ENCODE results near the gene HCN4. TPM values are rescaled to one million over a fixed set of nuclear protein-coding genes. Genes with fewer than 3 reads are reported as not detected.

Gene HCN4
- total and polyA plus RNA-seq, 2 donors (not counting 3 experiments of a cell fraction or from before 2014, with no cell fraction given) = 0.01 TPM; not detected in 1

DNA sequence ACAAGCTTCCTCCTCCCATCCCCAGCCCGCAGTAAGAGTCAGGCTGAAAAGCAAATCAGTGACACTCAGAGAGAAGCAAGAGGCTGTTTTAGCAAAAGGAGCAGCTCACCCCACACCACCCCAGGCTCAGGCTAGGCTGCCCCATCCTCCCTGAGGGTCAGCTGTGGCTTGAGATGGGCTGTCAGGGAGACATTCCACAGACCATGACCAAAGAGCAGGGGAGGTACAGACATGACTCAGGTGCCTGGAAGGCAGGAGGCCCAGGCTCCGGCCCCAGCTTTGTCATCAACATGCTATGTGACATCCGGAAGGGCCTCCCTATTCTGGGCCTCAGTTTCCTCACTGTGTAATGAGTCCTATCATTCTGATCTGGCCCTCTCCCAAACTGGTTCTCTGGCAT is 24.7 kb downstream of the HCN4 start:
- Histone ChIP-seq H3K4me2 (ENCODE audit: insufficient read depth, low read length) (no peak overlapping the region), H3K9ac (replicated peaks; ENCODE audit: extremely low read depth, insufficient read depth, low read length) (no peak overlapping the region), H3K36me3 (ENCODE audit: control insufficient read depth in 2 of 2, extremely low read depth in 1 of 2, insufficient read depth in 2 of 2, low read length in 2 of 2) (no peaks in the 10 kb centered on the region), H3K4me1 (ENCODE audit: control insufficient read depth, extremely low read depth, insufficient read depth, low read length) (no peaks in the 10 kb centered on the region), H3K79me2 (ENCODE audit: control insufficient read depth, insufficient read depth, low read length) (no peaks in the 10 kb centered on the region), H3K4me3 (replicated peaks in 1 of 3; ENCODE audit: insufficient read depth in 1 of 3, low read depth in 1 of 3, low read length in 3 of 3) (no peak overlapping the region), H2AFZ (ENCODE audit: low read depth, low read length) (no peak overlapping the region), H3K27me3 (ENCODE audit: control insufficient read depth in 2 of 2, insufficient read depth in 2 of 2, low read length in 2 of 2) (no peaks in the 10 kb centered on the region), H4K20me1 (replicated peaks; ENCODE audit: control insufficient read depth, extremely low read depth, insufficient read depth, low read length) (no peaks in the 10 kb centered on the region), H3K9me1 (replicated peaks; ENCODE audit: control insufficient read depth, extremely low read depth, insufficient read depth, low read length) (no peaks in the 10 kb centered on the region), H3K9me3 (replicated peaks; ENCODE audit: control insufficient read depth, insufficient read depth, low read length) (no peaks in the 10 kb centered on the region), H3K27ac (ENCODE audit: insufficient read depth, low read depth, low read length) (no peak overlapping the region)
- dilution Hi-C loops (cut with MboI; ENCODE audit: extremely low pct_ligation_motif_present, low sequenced_read_pairs) = no loop called here
- DNase-seq (ENCODE audit: low read depth, low spot score) (no peak), FAIRE-seq (no peak)
- intact Hi-C loops (cut with micrococcal nuclease) = no loop called here
- ChIA-PET CTCF (no interaction called here), POLR2A (no interaction called here)
- no TSS peak for BruUV-seq (replicated peaks)
- TF ChIP-seq FOS (IDR thresholded peaks at IDR 0.05; ENCODE audit: borderline replicate concordance, insufficient read depth, low read length) (no peak), JUN (IDR thresholded peaks at IDR 0.05; ENCODE audit: borderline replicate concordance, insufficient read depth, insufficient read length, low read depth) (no peak), GATA2 (IDR thresholded peaks at IDR 0.05; ENCODE audit: insufficient read depth, insufficient read length, low read depth, low read length) (no peak), POLR2AphosphoS5 (IDR thresholded peaks at IDR 0.05; ENCODE audit: insufficient read depth, low read depth, low read length) (no peak)
- TF ChIP-seq, protein P1, sequence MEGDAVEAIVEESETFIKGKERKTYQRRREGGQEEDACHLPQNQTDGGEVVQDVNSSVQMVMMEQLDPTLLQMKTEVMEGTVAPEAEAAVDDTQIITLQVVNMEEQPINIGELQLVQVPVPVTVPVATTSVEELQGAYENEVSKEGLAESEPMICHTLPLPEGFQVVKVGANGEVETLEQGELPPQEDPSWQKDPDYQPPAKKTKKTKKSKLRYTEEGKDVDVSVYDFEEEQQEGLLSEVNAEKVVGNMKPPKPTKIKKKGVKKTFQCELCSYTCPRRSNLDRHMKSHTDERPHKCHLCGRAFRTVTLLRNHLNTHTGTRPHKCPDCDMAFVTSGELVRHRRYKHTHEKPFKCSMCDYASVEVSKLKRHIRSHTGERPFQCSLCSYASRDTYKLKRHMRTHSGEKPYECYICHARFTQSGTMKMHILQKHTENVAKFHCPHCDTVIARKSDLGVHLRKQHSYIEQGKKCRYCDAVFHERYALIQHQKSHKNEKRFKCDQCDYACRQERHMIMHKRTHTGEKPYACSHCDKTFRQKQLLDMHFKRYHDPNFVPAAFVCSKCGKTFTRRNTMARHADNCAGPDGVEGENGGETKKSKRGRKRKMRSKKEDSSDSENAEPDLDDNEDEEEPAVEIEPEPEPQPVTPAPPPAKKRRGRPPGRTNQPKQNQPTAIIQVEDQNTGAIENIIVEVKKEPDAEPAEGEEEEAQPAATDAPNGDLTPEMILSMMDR (IDR thresholded peaks at IDR 0.05; ENCODE audit: extremely low read depth in 1 of 2, insufficient read depth in 1 of 2, low read depth in 1 of 2, low read length in 2 of 2) = no peak
- TF ChIP-seq, protein P2, sequence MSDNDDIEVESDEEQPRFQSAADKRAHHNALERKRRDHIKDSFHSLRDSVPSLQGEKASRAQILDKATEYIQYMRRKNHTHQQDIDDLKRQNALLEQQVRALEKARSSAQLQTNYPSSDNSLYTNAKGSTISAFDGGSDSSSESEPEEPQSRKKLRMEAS (IDR thresholded peaks at IDR 0.05; ENCODE audit: insufficient read depth, insufficient read length) = no peak

All from endothelial cell of umbilical vein (primary cell).